MM.1S (cell line): ENCODE data around the gene SEMA4D.
"Not testable (repeated sequence)": the region's sequence is repeated elsewhere in the genome, so short reads cannot be mapped to it uniquely, and the experiment has no call there.

Source experiments
- DNase-seq: peaks from one replicate; pipeline ENCODE4 v3.0.0-alpha.2; 2015
- H2AFZ ChIP-seq: fragments of 300-600 bp; sonication (generic); 2 replicates; pipeline ENCODE4 v1.6.0; 2016; ENCODE audit warnings: antibody characterized with exemption, low read length
- H3F3A ChIP-seq: fragments of 300-600 bp; sonication (generic); 2 replicates; pipeline ENCODE4 v1.6.1; 2016; ENCODE audit warnings: mild to moderate bottlenecking, antibody characterized with exemption, low read length, moderate library complexity, mixed read lengths; ENCODE audit not compliant: insufficient read depth
- H3K27ac ChIP-seq: fragments of 300-600 bp; sonication (generic); 2 replicates; pipeline ENCODE4 v1.5.1; 2016; ENCODE audit warnings: mild to moderate bottlenecking, low read length
- H3K27me3 ChIP-seq: fragments of 300-600 bp; sonication (generic); replicated peaks from 2 replicates; pipeline ENCODE4 v1.6.0; 2016; ENCODE audit warnings: low read length; ENCODE audit not compliant: insufficient read depth
- H3K36me3 ChIP-seq: fragments of 300-600 bp; sonication (generic); replicated peaks from 2 replicates; pipeline ENCODE4 v1.6.1; 2016; ENCODE audit warnings: mild to moderate bottlenecking, low read length, mixed read lengths; ENCODE audit not compliant: insufficient read depth
- H3K4me1 ChIP-seq: fragments of 300-600 bp; sonication (generic); 2 replicates; pipeline ENCODE4 v1.6.1; 2016; ENCODE audit warnings: low read length, mixed read lengths
- H3K4me2 ChIP-seq: fragments of 300-600 bp; sonication (generic); 2 replicates; pipeline ENCODE4 v1.6.0; 2016; ENCODE audit warnings: low read depth, low read length
- H3K4me3 ChIP-seq: fragments of 300-600 bp; sonication (generic); 2 replicates; pipeline ENCODE4 v1.5.1; 2016; ENCODE audit warnings: low read length, mixed read lengths
- H3K79me2 ChIP-seq: fragments of 300-600 bp; sonication (generic); 2 replicates; pipeline ENCODE4 v1.6.1; 2016; ENCODE audit warnings: mixed run types, low read length, mixed read lengths
- H3K9ac ChIP-seq: fragments of 300-600 bp; sonication (generic); 2 replicates; pipeline ENCODE4 v1.6.1; 2016; ENCODE audit warnings: low read length, mixed read lengths
- H3K9me2 ChIP-seq: fragments of 300-600 bp; sonication (generic); replicated peaks from 2 replicates; pipeline ENCODE4 v1.6.1; 2016; ENCODE audit warnings: mild to moderate bottlenecking, low read length, mixed read lengths; ENCODE audit not compliant: insufficient read depth
- H3K9me3 ChIP-seq: fragments of 300-600 bp; sonication (generic); replicated peaks from 2 replicates; pipeline ENCODE4 v1.6.1; 2016; ENCODE audit warnings: mild to moderate bottlenecking, low read length, mixed read lengths; ENCODE audit not compliant: insufficient read depth
- H4K20me1 ChIP-seq: fragments of 300-600 bp; sonication (generic); 2 replicates; pipeline ENCODE4 v1.6.1; 2016; ENCODE audit warnings: mild to moderate bottlenecking, low read length, moderate library complexity, mixed read lengths; ENCODE audit not compliant: insufficient read depth
- EZH2 ChIP-seq: fragments of 300-600 bp; sonication (generic); optimal IDR thresholded peaks from 2 replicates; pipeline ENCODE3; 2017; ENCODE audit warnings: low read depth, mild to moderate bottlenecking, antibody characterized with exemption, low read length, mixed read lengths
- EZH2phosphoT487 ChIP-seq: fragments of 300-600 bp; sonication (generic); IDR thresholded peaks from 2 replicates; pipeline ENCODE4 v1.6.1; 2018; ENCODE audit warnings: antibody characterized with exemption, low read length
- TF ChIP-seq, protein P1 (sequence below): fragments of 300-600 bp; sonication (generic); IDR thresholded peaks from 2 replicates; pipeline ENCODE4 v1.5.1; 2016; ENCODE audit warnings: antibody characterized with exemption, low read length, mixed read lengths

The SEMA4D gene

DNA sequence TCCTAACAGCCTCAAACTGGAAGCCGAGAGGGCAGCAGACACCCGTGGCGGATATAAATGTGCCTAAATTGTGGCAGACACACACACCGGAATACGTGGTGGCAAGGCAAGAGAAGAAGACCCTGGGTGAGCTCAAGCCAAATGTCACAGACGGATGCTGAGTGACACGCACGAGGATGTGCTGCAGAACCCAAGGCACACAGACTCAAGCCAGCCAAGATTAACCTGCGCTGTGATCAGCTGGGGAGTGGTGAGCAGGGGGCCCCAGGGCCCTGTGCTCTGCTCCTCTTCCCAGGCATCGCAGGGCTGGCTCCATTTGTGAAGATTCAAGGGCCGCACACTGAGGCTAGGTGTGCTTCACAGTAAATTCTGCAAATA lies 16.4 kb downstream of the SEMA4D start:
- no peak overlapping the region for H3K4me3 ChIP-seq
- no peak for TF ChIP-seq EZH2phosphoT487
- peaks cover 78% of the 10 kb centered on the region for H4K20me1 ChIP-seq
- no peaks in the 10 kb centered on the region for H3F3A ChIP-seq
- H3K4me2 ChIP-seq: no peak overlapping the region
- H3K79me2 ChIP-seq: peaks cover 94% of the 10 kb centered on the region
- H3K27ac ChIP-seq: no peak overlapping the region
- H3K4me1 ChIP-seq: peaks cover 4% of the 10 kb centered on the region
- no peaks in the 10 kb centered on the region for H3K9me3 ChIP-seq
- no peaks in the 10 kb centered on the region; the same call in 1 of the 2 replicates for H3K36me3 ChIP-seq
- no peak overlapping the region for H2AFZ ChIP-seq
- no peaks in the 10 kb centered on the region for H3K9me2 ChIP-seq
- H3K9ac ChIP-seq: no peak overlapping the region
- DNase-seq: no peak
- no peaks in the 10 kb centered on the region for H3K27me3 ChIP-seq

DNA sequence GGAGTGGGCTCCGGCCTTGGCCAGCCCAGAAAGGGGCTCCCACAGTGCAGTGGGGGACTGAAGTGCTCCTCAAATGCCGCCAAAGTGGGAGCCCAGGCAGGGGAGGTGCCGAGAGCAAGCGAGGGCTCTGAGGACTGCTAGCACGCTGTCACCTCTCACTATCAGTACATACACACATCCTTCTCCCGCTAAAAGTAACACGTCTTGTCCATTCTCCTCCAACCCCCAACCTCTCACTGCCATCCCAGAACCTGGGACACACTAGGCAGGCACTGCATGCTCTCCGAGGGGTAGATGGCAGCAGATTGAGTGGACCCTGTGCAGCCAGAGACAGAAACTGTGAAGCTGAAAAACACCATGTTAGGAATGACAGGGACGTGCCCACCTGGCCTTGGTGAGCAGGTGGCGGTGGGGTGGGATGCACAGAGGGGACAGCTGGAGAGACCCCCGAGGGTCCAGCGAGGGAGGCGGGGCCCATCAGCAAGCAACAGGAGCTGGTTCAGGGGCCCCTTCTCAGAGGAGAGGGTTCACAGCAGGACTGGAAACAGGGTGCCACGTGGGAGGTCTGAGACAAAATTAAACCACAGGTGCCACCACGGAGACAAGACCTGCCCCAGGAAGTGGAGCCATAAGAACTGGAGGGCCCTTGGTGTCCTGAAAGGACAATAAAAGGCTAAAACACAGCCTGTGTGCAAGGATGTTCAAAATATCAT lies 16.9 kb downstream of the SEMA4D start:
- Histone ChIP-seq H3K4me1 (peaks cover 4% of the 10 kb centered on the region), H3K27me3 (no peaks in the 10 kb centered on the region), H3K9ac (no peak overlapping the region), H3K4me3 (no peak overlapping the region), H3K9me3 (no peaks in the 10 kb centered on the region), H3K9me2 (no peaks in the 10 kb centered on the region), H4K20me1 (peaks cover 78% of the 10 kb centered on the region), H3K79me2 (peaks cover 94% of the 10 kb centered on the region), H3K27ac (no peak overlapping the region), H3F3A (no peaks in the 10 kb centered on the region), H2AFZ (no peak overlapping the region), H3K4me2 (no peak overlapping the region), H3K36me3 (no peaks in the 10 kb centered on the region; the same call in 1 of the 2 replicates)
- TF ChIP-seq, protein P1, sequence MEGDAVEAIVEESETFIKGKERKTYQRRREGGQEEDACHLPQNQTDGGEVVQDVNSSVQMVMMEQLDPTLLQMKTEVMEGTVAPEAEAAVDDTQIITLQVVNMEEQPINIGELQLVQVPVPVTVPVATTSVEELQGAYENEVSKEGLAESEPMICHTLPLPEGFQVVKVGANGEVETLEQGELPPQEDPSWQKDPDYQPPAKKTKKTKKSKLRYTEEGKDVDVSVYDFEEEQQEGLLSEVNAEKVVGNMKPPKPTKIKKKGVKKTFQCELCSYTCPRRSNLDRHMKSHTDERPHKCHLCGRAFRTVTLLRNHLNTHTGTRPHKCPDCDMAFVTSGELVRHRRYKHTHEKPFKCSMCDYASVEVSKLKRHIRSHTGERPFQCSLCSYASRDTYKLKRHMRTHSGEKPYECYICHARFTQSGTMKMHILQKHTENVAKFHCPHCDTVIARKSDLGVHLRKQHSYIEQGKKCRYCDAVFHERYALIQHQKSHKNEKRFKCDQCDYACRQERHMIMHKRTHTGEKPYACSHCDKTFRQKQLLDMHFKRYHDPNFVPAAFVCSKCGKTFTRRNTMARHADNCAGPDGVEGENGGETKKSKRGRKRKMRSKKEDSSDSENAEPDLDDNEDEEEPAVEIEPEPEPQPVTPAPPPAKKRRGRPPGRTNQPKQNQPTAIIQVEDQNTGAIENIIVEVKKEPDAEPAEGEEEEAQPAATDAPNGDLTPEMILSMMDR: no peak
- TF ChIP-seq EZH2phosphoT487: no peak
- TF ChIP-seq EZH2: no peak
- no peak for DNase-seq

DNA sequence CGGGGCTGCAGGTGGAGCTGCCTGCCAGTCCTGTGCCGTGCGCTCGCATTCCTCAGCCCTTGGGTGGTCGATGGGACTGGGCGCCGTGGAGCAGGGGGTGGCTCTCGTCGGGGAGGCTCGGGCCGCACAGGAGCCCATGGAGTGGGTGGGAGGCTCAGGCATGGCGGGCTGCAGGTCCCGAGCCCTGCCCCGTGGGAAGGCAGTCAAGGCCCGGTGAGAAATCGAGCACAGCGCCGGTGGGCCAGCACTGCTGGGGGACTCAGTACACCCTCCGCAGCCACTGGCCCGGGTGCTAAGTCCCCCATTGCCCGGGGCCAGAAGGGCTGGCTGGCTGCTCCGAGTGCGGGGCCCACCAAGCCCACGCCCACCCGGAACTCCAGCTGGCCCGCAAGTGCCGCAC lies 17.5 kb downstream of the SEMA4D start:
- not testable (repeated sequence) for H3K27me3 ChIP-seq, H3K27ac ChIP-seq, H3F3A ChIP-seq, H3K9me3 ChIP-seq, DNase-seq, H3K4me3 ChIP-seq, H3K4me2 ChIP-seq, H3K9ac ChIP-seq, H3K36me3 ChIP-seq, H2AFZ ChIP-seq, H3K4me1 ChIP-seq, H3K9me2 ChIP-seq
- peaks cover 82% of the 10 kb centered on the region for H4K20me1 ChIP-seq
- H3K79me2 ChIP-seq: peaks cover 95% of the 10 kb centered on the region

DNA sequence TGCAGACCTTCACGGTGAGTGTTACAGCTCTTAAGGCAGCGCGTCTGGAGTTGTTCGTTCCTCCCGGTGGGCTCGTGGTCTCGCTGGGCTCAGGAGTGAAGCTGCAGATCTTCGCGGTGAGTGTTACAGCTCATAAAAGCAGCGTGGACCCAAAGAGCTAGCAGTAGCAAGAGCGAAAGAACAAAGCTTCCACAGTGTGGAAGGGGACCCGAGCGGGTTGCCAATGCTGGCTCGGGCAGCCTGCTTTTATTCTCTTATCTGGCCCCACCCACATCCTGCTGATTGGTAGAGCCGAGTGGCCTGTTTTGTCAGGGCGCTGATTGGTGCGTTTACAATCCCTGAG lies 18.3 kb downstream of the SEMA4D start:
- peaks cover 77% of the 10 kb centered on the region for H4K20me1 ChIP-seq
- not testable (repeated sequence) for H3K27ac ChIP-seq, H3K4me3 ChIP-seq, H3F3A ChIP-seq, H3K27me3 ChIP-seq, H3K36me3 ChIP-seq, DNase-seq, H3K4me2 ChIP-seq, H3K4me1 ChIP-seq, H3K9me2 ChIP-seq, H3K9me3 ChIP-seq, H3K9ac ChIP-seq, H2AFZ ChIP-seq
- peaks cover 95% of the 10 kb centered on the region for H3K79me2 ChIP-seq
